AG04450 (cell line): ENCODE measurements around the gene RHBDF2. TPM values are rescaled to one million over a fixed set of nuclear protein-coding genes. Genes with fewer than 3 reads are reported as not detected.

Source experiments
- CTCF ChIA-PET: fragments of 300-600, 350-600 bp; formaldehyde crosslinking; extraction: SDS; loops from one replicate; lab custom pipeline; 2022; ENCODE audit warnings: antibody characterized with exemption, inconsistent platforms; lab: Charles Lee
- POLR2A ChIA-PET: fragments of 350-600 bp; formaldehyde crosslinking; extraction: SDS; loops from one replicate; lab custom pipeline; 2021; ENCODE audit warnings: antibody characterized with exemption, inconsistent platforms; lab: Yijun Ruan, JAX
- DNase-seq: peaks from one replicate; pipeline ENCODE4 v3.0.0-alpha.2; 2011; ENCODE audit warnings: low read depth, low spot score
- H3K27ac ChIP-seq: one replicate; pipeline ENCODE4 v1.5.1; 2012; ENCODE audit warnings: low read depth, low read length, control low read depth
- H3K27me3 ChIP-seq: one replicate; pipeline ENCODE4 v1.6.0; 2012; ENCODE audit warnings: low read length; ENCODE audit not compliant: control insufficient read depth, insufficient read depth
- H3K4me3 ChIP-seq: 2 replicates; pipeline ENCODE4 v1.5.1; 2011; ENCODE audit warnings: mild to moderate bottlenecking, low read depth, low read length, control low read depth
- H3K9me3 ChIP-seq: 2 replicates; pipeline ENCODE4 v1.5.1; 2012; ENCODE audit warnings: low read length; ENCODE audit not compliant: control insufficient read depth, insufficient read depth
- polyA plus RNA-seq: library from polyadenylated mRNA; depleted of rRNA; stranded (reverse); fragments of >200 nt; gene quantifications from 2 replicates; pipeline ENCODE4 v1.2.3, GENCODE V29; 2011
- TF ChIP-seq, protein P1 (sequence below): IDR thresholded peaks from 2 replicates; pipeline ENCODE4 v1.5.1; 2011; ENCODE audit warnings: low read depth, low read length, control low read depth, inconsistent platforms

The RHBDF2 gene
- polyA plus RNA-seq, 1 experiment = 5.4 TPM

DNA sequence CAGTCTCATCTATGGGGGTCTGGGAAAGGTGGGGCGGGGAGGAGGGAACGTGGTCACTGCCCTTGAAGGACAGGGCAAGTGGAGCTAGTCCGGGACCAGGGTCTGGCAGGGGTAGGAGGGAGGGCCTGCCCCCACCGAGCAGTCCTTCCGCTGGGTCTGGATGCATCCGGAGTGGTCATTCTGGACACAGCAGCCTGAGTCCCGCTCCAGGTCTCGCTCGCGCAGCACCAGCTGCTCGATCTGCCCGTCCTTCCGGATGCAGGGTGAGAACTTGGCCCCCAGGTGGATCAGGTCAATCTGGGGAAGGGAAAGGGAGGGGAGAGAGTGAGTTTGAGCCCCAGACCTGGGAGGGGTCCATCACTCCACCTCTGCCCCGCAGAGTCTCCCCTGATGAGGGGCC, 27.0 kb downstream of the RHBDF2 start:
- Histone ChIP-seq H3K27ac (no peak overlapping the region), H3K4me3 (no peak overlapping the region), H3K9me3 (no peaks in the 10 kb centered on the region), H3K27me3 (no peaks in the 10 kb centered on the region)
- CTCF ChIA-PET = interaction anchor here (0.7 to 1.6 kb wide), 2 partner anchors 16 to 66 kb away, joined by 3 to 6 read pairs; no protein-coding TSS in a partner anchor
- POLR2A ChIA-PET = interaction anchor here (1.6 kb wide), 1 partner anchor 24 kb away, joined by 3 read pairs; no protein-coding TSS in a partner anchor
- TF ChIP-seq, protein P1, sequence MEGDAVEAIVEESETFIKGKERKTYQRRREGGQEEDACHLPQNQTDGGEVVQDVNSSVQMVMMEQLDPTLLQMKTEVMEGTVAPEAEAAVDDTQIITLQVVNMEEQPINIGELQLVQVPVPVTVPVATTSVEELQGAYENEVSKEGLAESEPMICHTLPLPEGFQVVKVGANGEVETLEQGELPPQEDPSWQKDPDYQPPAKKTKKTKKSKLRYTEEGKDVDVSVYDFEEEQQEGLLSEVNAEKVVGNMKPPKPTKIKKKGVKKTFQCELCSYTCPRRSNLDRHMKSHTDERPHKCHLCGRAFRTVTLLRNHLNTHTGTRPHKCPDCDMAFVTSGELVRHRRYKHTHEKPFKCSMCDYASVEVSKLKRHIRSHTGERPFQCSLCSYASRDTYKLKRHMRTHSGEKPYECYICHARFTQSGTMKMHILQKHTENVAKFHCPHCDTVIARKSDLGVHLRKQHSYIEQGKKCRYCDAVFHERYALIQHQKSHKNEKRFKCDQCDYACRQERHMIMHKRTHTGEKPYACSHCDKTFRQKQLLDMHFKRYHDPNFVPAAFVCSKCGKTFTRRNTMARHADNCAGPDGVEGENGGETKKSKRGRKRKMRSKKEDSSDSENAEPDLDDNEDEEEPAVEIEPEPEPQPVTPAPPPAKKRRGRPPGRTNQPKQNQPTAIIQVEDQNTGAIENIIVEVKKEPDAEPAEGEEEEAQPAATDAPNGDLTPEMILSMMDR = no peak
- DNase-seq = no peak

DNA sequence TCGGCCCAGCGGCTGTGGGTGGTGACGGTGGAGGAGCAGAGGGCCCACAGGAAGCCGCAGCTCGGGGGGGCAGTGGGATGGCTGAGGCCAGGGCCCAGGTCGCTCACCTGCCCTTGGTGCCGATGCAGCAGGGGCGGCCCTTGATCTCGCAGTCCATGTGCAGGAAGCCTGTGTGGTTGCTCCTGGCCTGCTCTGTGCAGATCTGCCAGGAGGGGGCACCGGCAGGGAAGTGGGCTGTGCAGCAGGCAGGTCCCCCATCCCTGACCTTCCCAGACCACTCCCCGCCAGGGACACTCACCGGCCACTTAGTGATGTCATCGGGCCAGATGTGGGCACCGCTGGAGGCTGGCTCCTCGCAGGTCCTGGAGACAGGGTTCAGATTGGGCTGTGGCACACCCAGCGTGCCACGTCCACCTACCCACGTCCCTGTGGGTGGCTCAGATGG, 27.7 kb downstream of the RHBDF2 start:
- Histone ChIP-seq H3K27me3 (no peaks in the 10 kb centered on the region), H3K9me3 (no peaks in the 10 kb centered on the region), H3K27ac (no peak overlapping the region), H3K4me3 (no peak overlapping the region)
- POLR2A ChIA-PET = interaction anchor here (1.6 kb wide), 1 partner anchor 25 kb away, joined by 3 read pairs; no protein-coding TSS in a partner anchor
- CTCF ChIA-PET = no interaction called here
- TF ChIP-seq, protein P1 = peak; percentile 42
- DNase-seq = no peak

DNA sequence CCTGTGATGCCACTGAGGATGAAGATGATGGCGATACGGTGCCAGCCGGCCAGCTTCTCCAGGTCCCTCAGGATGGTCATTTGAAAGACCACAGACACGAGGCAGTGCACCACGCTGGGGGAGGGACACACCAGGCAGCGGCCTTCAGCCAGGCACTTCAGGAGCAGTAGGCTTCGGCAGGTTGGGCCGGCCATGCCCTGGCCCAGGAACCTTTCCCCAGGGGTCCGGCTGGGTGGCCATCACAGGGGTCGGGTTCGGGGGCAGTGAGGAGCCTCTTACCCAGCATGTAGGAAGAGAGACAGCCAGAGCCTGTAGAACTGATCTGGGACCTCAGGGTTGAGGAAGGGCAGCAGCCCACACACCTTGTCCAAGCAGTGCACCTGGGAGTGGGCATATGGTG, 28.5 kb downstream of the RHBDF2 start:
- ChIA-PET POLR2A (interaction anchor here (0.6 to 1.6 kb wide), 2 partner anchors 26 to 148 kb away, joined by 3 to 4 read pairs; no protein-coding TSS in a partner anchor), CTCF (interaction anchor here (0.5 to 0.6 kb wide), 2 partner anchors 31 to 33 kb away, joined by 3 to 5 read pairs; no protein-coding TSS in a partner anchor)
- no peak overlapping the region for H3K27ac ChIP-seq
- H3K27me3 ChIP-seq = no peaks in the 10 kb centered on the region
- TF ChIP-seq, protein P1 = no peak
- H3K9me3 ChIP-seq = no peaks in the 10 kb centered on the region
- no peak overlapping the region for H3K4me3 ChIP-seq
- DNase-seq = no peak

DNA sequence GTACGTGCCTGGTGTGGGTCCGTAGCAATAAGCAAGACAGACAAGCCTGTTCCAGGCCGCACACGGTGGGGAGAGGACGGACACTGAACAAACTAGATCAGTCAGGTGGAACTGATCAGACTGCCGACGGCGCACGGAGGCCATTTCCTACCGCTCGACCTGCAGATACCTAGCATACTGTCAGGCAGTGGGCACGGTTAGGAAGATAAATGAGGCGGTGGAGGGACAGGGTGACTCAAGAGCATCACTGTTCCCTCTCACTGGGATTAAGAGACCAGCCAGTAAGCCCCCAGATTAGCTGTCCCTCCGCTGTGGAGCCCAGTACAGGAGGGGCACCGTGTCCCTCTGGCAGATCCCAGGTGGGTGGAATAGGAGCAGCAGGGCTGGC, 29.0 kb downstream of the RHBDF2 start:
- no peaks in the 10 kb centered on the region for H3K27me3 ChIP-seq
- H3K4me3 ChIP-seq = no peak overlapping the region
- POLR2A ChIA-PET = interaction anchor here (0.6 kb wide), 1 partner anchor 148 kb away, joined by 4 read pairs; no protein-coding TSS in a partner anchor
- no peaks in the 10 kb centered on the region for H3K9me3 ChIP-seq
- CTCF ChIA-PET = no interaction called here
- no peak overlapping the region for H3K27ac ChIP-seq
- TF ChIP-seq, protein P1 = no peak
- no peak for DNase-seq

DNA sequence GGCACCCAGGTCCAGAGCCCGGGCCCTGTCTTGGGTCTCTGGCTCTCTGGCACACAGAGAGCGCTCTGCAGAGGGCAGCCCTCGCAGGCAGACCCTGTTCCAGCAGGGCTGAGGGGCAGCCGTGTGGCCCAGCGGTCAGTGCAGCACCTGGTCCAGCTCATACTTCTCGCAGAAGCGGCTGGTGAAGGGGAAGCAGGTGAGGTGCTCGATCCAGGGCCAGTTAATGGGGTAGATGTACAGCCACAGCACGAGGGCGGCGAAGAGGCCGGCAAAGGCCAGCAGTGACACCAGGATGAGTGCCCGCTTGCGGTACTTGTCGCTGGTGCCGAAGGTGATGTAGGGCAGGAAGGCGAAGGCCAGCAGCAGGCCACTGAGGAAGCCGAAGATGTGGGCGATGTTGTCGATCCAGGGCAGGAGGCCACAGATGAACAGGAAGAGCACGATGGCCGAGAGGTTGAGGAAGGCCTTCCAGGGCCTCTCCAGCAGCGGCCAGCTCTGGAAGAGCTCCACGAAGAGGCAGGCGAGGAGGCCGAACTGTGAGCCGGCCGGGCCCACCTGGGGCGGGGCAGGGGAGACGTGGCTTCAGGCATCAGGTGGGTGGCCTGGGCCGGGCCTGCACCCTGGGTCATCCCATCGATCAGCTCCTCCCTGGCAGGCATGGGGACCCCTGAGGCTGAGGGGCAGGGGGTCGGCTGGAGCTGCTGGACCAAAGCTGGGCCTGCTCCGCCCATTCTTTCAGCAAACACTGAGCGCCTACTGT, 29.5 kb downstream of the RHBDF2 start:
- DNase-seq = no peak
- no peak overlapping the region for H3K27ac ChIP-seq
- CTCF ChIA-PET = no interaction called here
- no peaks in the 10 kb centered on the region for H3K27me3 ChIP-seq
- POLR2A ChIA-PET = no interaction called here
- TF ChIP-seq, protein P1 = no peak
- H3K9me3 ChIP-seq = no peaks in the 10 kb centered on the region
- no peak overlapping the region for H3K4me3 ChIP-seq
